DMS153 (cell line): ENCODE results near the gene ROS1.
"Not testable (repeated sequence)": the region's sequence is repeated elsewhere in the genome, so short reads cannot be mapped to it uniquely, and the experiment has no call there.

Experiments used
- DNase-seq: peaks from one replicate; lab custom pipeline; 2025; lab: John Stamatoyannopoulos, UW

Gene ROS1

GRCh38 chr6:117266257-117267053, 159.3 kb downstream of the ROS1 start:
- no peak for DNase-seq

GRCh38 chr6:117265410-117266256, 160.1 kb downstream of the ROS1 start, which contains the start of gene VGLL2:
VGLL2 (plus strand) TSS chr6:117265558; CDS start chr6:117265764, 206 bp downstream.
- DNase-seq, result no peak

- no peak for DNase-seq
These were observed 160.9 kb downstream of the ROS1 start for GRCh38 chr6:117264692-117265409.

GRCh38 chr6:117264369-117264691, 161.4 kb downstream of the ROS1 start:
- no peak for DNase-seq

- no peak for DNase-seq
These were observed 162.3 kb downstream of the ROS1 start for GRCh38 chr6:117263353-117263927.

GRCh38 chr6:117262799-117263198, 162.9 kb downstream of the ROS1 start:
- no peak for DNase-seq

- no peak for DNase-seq
These were observed 172.0 kb downstream of the ROS1 start for GRCh38 chr6:117253785-117254184.

GRCh38 chr6:117244979-117245378, 180.8 kb downstream of the ROS1 start:
- not testable (repeated sequence) for DNase-seq

GRCh38 chr6:117244571-117244970, 181.2 kb downstream of the ROS1 start:
- not testable (repeated sequence) for DNase-seq
